Activated CD4-positive, CD25-positive, alpha-beta regulatory T cell treated with anti-CD3 and anti-CD28 coated beads, Interleukin-2, amount 50 U/mL, for 24 hours (primary cell): ENCODE data around the gene DNMBP.
A peak's percentile ranks its signal among the peaks of the same experiment; 100 is the strongest.
"Not testable (repeated sequence)": the region's sequence is repeated elsewhere in the genome, so short reads cannot be mapped to it uniquely, and the experiment has no call there.

Source experiments
- ATAC-seq, 2 donors: fragments of 150-1000 bp; cut with Tn5 transposase; one replicate each; pipeline ENCODE4 v1.10.0; 2021; ENCODE audit warnings: mild to moderate bottlenecking in 1 of 2, moderate library complexity in 1 of 2

DNMBP gene

DNA sequence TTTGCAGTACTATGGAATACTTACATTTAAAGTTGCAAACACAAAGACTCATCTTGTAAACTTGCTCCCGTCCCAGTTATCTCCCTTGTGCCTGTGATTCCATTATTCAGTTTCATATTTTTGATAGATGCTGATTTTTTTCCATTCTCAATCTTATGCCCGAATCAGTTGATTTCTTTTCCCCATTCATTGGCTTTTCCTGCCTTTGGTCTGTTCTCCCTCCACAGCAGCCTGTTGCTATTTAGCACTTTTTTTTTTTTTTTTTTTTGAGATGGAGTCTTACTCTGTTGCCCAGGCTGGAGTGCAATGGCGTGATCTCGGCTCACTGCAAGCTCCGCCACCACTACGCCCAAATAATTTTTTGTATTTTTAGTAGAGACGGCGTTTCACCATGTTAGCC lies 149.3 kb downstream of the DNMBP start:
- ATAC-seq = no peak

DNA sequence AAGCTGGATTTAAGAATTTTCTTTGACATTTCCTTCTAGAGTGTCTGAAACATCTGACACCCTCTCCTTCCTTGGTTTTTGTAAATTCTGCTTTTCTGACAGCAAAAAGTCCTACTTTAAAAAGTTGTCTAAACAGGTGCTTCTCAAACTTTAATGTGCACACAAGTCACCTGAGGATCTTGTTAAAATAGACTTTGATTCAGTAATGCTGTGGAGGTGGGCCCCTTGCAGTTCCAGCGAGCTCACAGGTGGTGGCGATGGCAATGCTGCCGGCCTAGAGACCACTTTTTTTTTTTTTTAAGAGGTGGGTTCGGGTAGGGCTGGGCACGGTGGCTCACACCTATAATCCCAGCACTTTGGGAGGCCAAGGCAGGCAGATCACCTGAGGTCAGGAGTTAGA lies 150.2 kb downstream of the DNMBP start:
- no peak for ATAC-seq

DNA sequence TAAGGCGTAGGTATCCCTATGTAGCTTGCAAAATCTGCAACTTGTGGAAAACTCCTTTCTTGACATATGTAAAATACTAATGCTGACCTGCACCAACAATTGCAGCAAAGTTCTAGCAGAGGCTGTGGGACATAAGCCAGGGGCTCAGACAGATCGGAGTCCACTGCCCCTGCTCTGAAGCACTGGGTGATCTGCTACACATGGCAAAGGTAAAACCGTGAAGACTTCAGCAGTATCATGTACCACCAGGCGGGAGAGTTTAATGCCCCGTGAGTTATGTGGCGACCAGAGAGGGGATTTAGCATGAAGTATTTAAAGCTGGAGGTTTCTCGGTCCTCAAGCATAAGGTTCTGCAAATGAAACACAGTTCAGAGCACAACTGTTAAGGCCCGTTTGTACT lies 150.9 kb downstream of the DNMBP start:
- no peak for ATAC-seq

DNA sequence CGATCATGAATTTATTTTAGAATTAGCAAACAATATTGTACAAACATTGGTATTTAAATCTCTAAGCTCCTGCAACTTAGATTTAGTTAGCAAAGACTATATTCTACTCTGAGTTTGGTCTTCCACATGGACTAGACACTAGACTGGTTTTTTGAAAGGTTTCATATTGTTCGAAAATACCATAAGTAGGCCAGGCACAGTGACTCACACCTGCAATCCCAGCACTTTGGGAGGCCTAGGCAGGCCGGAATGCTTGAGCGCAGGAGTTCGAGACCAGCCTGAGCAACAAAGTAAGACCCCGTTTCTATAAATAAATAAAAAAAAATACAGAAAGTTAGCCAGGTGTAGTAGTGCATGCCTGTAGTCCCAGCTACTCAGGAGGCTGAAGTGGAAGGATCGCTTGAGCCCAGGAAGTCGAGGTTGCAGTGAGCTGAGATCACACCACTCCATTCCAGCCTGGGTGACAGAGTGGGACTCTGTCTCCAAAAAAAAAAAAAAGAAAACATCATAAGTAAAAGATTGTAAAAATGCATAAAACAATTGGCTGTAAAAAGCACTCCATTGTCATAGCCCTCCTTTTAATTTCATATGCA lies 154.2 kb downstream of the DNMBP start:
- ATAC-seq = no peak

DNA sequence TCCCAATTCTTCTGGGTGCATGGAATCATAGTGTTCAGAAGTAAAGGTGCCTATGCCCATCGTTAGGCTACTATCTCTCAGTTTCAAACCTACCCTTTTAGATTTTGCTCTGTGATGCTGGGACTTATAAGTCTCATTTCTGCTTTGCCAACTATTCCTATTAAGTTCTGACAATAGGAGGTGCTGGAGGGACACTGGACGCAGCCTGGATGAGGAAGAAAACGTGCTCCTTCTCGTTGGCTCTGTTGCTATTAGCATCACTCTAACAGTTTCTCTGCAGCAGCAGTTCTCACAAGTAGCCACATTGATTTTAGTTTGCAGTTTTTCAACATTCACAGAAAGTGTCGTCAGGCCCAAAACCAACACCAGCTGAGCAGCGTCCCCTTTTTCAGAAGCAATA lies 154.9 kb downstream of the DNMBP start:
- no peak for ATAC-seq

DNA sequence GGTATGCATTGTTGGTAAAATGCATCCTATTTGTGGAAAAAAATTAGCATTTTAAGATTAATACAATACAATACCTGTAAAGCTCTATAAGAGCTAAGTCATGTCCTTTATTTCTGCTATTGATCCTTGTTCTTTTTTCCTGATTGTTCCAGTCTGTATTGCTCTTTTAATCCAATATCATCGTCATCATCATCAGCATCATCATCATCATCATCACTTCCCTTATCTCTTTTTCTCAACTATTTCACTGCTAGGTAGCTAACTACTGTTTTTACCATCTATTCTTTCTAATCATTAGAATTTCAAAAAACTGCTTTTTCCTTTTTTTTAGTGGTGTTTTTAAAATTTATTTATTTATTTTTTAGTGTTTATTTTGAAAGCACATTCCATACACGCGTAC lies 156.1 kb downstream of the DNMBP start:
- ATAC-seq = no peak

DNA sequence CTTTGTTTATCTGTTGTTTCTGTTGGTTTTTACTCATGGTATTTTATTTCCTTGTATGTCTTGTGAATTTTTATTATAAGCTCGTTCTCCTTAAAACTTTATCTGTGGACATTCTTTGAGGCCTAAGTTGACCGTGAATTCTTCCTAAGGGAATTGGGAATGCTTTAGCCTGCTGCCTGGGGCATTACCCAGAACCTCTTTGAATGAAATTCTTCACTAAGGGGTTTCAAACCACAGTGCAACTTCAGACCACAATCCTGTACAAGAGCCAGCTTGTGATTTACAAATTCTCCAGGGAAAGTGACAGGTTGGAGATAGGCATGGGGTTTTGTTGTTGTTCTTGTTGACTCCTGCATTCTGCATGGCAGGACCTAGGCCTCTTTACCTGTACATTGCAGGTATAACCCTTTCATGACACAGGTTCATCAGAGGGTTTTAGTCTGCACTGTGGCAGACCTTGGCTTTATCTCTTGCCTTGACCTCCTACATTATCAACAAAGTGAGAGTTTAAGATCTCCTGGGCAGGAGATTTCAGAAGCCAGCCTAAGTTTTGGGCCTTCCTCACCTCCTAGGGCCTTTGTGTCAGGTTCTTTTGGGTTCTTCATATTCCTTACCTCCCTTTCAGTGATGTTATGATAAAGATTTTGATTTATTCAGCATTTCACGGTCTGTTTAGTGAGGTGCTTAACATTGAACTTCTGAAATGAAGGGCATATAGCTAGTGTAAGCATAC lies 157.1 kb downstream of the DNMBP start:
- no peak for ATAC-seq

DNA sequence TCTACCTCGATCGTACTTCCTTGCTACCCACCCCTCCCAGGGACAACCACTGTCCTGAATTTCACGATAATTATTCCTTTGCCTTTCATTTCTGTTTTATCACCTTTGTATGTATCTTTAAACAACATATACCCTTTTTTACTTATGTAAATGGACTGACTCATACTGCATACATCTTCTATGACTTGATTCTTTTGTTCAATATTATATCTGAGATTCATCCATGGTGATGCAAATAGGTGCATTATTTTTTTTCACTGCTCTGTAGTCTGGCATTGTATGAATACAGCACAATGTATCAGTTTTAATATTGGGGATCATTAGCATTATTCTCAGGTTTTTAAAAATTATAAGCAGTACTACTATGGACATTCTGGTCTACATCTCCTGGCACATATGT lies 157.9 kb downstream of the DNMBP start:
- ATAC-seq = no peak

DNA sequence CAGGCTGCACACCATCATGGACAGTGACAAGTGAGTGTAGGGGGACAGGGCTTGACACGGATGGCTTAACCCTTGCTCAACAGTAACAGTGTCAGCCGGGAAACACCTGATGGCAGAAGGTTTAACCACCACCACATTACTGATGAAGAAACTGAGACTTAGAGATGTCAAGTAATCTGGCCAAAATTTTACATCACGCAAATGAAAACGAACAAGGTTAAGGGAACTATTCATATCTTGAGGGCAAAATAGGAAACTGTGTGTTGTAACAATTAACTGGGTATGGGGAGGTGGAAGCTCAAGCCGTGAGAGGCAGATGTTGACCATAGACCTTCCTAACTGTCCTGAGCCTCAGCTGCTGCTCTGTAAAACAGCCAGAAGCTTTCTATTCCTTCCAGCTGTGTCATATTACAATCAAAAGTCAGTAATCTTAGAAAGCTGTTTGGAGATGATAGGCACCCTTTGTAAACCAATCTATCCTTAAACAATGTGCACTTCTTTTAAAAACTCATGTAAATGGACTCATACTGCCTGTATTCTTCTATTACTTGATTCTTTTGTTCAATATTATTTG lies 158.9 kb downstream of the DNMBP start:
- ATAC-seq = no peak

DNA sequence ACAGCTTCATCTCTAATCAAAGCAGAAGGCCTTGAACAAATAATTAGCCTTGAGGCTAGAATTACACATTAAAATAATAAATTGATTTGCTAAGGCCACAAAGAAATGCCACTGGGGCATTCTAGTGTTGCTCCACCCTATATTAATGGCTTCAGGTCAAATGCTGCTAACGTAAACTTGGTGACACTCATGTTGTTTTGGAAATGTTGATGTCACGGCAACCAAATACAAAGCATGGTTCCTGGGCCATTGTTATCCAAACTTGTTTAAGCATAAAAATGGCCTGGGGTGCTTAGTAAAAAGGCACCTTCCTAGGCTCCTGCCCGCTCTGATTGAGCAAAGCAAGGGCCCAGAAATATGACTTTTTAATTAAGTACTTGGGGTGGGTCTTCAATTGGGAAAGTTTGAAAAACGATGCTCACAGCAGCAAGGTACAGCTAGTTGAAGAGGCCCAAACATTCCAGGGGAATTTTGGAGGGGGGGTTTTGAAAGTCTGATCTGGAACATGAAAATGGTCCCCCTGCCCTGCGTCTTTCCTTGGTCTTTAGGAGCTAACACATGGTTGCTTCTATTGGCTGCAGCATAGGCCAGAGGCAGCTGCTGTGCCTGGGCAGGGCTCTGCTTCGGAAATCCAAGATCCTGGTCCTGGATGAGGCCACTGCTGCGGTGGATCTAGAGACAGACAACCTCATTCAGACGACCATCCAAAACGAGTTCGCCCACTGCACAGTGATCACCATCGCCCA lies 159.6 kb downstream of the DNMBP start:
- no peak for ATAC-seq

DNA sequence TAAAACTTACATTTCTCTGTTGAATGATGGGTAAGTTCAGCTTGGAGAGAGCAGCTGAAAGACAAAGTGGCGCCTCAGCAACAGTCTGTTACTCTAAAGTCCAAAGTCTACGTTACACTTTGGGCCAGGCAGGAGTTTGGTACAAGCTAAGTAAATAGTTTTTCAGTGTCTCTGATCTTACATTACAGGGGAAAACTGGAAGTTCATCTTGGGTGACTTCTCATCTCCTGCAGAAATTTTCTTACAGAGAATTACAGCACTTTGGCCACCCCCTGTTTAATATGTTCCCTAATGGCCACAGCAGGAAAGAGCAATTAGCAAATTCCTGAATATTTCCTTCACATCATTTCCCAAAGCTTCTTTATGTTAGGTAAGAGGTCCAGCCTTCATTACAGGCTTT lies 160.2 kb downstream of the DNMBP start:
- no peak for ATAC-seq

DNA sequence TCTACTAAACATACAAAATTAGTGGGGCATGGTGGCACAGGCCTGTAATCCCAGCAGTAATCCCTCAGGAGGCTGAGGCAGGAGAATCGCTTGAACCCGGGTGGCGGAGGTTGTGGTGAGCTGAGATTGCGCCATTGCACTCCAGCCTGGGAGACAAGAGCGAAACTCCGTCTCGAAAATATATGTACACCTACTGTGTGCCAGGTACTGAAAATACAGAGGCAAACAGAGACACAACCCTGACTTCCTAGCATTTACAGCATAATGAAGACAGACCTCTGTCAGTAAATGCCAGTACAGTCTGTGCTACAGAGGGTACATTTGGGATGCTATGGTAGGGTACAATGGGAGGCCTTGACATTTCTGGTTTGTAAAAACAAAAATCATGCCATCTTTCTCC lies 160.7 kb downstream of the DNMBP start:
- ATAC-seq = no peak

DNA sequence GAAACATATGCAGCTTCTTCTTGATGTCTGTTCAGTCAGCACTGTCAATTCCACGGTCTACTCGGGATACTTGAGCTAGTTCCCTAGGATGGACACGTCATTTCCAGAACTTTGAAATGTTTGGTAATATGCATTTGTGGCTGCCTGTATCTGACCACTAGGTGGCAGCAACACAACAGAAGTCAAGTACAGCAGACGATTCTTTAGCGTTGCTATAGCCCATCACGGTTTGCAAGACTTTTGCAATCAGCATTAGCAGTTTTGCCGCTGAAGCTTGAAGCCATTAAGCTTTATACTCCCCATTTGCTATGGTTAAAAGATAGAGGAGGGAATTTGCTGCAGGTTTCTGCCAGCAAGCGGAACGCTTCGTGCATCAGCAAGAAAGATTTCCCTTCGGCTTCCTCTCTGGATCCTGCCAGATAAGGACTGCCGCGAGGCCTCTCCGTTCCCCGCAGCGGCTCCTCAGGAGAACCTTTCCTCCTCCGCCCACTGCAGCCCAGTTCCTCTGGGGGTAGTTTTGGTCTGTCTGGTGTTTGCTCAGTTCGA lies 163.8 kb downstream of the DNMBP start:
- peak; percentile 84 to 89 for ATAC-seq

DNA sequence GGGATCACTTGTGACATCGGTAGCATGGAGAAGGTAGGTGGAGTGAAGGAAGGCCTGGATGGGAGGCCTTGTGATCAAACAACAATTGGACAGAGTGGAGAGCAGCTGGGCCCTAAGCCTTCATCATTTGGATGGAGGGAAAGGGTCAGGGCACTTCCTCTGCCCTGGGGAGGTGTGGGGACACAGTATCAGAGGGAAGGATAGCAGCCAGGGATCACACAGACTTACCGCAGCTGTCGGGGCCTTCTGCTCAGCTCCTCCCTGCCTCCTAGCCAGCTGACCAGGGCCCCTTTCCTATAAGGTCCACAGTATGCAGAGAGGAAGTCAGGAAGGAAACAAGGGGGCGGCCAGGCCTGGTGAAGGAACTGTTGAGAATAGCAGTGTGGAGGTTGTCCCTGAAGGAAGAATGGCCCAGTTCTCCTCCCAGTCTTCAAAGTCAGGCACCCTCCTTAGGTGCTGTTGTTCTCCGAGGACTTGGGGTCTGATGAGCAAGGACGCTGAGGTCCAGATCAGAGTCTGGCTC lies 165.3 kb downstream of the DNMBP start:
- no peak for ATAC-seq

DNA sequence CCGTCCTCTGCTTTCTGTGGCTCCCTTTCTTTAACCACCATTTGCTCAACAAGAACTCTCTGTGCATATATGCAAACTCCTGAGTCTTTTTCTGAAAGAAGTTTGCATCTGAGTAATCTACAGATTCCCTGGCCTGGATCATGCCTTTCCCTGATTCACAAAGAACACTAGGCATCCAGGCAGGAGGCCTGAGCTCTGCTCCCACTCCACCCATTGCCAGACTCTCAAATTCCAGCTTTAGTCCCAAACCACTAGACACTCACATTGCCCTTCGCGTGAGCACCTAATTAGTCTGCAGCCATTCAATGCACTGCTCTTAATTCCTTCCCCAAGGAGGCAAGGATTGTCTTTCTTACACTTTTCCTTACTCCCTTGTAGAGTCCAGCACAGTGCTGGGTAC lies 166.4 kb downstream of the DNMBP start:
- ATAC-seq = no peak

DNA sequence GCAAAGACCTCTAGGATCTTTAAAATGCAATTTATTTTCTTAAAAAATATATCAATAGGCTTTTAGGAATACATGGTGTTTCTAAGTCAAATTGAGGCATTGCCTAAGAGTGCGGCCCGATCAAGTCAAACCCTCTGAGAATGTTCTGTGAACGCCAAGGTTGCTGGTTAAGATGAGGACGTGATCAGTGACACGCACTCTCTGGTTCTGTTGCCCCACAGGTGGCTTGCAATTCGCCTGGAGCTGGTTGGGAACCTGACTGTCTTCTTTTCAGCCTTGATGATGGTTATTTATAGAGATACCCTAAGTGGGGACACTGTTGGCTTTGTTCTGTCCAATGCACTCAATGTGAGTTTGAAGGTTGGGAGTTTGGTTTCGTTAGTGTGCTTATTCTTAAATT lies 168.0 kb downstream of the DNMBP start:
- no peak for ATAC-seq

DNA sequence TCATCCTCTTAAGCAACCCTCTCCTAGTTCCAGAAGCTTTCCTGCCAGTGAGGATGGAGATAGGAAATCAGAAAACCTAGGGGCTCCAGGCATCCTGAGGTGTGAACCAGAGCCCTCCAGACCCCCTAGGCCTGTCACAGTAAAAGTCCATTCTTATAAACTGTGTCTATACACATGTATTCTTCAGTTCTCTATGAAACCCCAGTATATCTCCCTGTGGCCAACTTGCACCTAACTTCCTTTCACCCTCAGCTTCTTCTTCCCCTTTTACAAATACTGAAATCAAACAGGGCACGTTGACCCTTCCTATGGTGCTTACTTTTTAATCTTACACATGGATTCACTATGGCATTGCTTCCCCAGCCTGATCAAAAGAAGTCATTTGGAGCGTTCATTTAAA lies 168.9 kb downstream of the DNMBP start:
- not testable (repeated sequence) for ATAC-seq

DNA sequence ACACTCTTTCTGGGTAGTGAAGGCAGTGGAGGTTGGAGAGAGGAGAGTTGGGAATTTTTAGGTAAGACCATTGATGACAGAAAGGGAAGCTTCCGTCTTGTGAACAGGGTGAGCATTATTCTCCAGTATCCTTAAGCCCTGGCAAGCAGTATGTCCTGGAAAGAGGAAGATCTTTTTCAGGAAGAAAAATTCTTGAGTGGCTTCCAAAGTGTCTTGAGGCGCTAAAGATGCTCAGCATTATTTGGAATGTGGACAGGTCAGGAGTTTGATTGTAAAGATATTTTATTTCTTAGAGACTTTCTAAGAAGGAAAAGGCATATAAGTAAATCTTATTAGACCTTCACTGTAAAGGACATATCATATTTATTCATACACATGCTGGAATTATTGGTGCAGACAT lies 173.0 kb downstream of the DNMBP start:
- no peak for ATAC-seq

DNA sequence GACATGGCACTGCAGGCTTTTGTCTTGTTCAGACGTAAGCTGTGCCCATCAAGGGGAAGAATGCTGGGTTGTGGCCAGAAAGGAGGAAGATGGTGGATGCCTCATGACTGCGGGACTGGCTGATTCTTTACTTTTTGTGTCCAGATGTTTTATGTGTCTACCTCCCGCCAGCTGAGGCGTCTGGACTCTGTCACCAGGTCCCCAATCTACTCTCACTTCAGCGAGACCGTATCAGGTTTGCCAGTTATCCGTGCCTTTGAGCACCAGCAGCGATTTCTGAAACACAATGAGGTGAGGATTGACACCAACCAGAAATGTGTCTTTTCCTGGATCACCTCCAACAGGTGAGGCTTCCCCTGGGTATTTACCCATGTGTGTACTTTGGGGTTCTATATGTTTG lies 173.8 kb downstream of the DNMBP start:
- no peak for ATAC-seq

DNA sequence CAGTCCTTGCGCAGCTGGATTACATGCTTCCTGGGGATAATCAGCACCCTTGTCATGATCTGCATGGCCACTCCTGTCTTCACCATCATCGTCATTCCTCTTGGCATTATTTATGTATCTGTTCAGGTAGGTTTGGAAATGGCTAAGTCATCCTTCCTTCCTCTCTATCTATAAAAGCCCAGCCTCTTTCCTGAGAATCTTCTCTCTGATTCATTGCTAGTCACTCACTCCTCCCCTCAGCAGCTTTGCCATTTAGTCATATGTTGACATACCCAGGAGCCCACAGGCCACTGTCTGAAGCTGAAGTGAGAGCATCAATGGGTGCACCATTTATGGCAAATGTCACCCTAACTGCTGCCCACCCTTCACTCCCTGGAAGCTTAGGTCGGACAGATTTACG lies 175.3 kb downstream of the DNMBP start:
- peak; percentile 70 to 74 for ATAC-seq

DNA sequence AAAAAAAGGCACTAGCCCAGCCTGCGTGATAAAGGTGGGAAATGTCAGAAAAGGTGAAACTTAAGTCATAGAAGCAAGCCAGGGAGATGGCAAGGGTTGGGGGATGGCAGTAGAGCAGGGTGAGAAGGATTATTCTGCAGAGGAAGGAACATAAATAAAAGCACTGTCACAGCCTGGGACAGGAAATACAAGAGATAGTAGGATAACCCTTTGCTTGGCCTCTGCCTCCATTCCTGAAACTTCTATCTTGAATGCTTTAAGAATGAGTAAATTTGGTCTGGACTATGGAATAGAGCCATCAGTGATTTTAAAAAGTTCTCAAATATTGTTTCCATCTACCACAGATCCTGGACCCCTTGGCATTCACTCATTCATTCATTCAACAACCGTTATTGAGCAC lies 177.3 kb downstream of the DNMBP start:
- ATAC-seq = no peak

DNA sequence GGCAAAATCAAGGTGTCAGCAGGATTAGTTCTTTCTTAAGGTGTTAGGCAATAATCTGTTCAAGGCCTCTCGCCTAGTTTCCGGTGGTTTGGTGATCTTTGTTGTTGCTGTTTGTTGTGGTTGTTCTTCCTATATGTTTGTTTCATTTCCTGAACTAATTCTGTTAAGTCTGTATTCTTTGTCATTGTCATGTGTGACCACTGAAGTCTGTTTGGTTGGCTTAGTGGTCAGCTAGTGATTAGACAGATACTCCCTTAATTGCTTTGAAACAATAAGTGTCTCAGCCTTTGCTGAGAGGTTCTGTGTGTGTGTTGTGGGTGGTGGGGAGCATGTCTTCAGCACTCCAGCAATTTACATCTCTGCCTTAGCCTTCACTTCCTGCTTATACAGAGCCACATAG lies 181.3 kb downstream of the DNMBP start:
- ATAC-seq = no peak

DNA sequence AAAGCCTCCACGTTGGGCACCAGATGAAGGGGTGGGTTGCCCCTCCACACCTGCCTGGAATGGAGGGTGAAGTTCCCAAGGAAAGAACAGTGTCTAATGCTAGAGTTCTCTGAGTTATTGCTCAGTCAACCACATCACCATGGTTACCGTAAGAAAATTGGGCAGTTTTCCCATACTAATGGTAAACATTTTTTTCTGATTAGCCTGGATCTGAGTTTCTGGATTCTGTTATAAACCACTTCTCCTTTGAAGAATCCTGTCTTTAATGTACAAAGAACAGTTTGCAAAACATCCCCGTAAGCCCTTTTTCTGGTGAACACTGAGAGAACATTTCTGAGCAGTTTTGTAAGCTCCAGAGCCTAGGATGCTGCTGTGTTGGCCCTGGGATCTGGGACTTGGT lies 181.8 kb downstream of the DNMBP start:
- ATAC-seq = no peak
